K562 (cell line): ENCODE results near the gene DAGLA. TPM values are rescaled to one million over a fixed set of nuclear protein-coding genes. Genes with fewer than 3 reads are reported as not detected.

ENCODE experiments used
- ESRRA ChIP-seq: fragments of 450-650 bp; IDR thresholded peaks from 2 replicates; pipeline ENCODE4 v1.6.1; 2014; ENCODE audit warnings: low read depth, mild to moderate bottlenecking, moderate library complexity, borderline replicate concordance
- NFE2L1 ChIP-seq: fragments of 450-650 bp; IDR thresholded peaks from 2 replicates; pipeline ENCODE4 v1.6.1; 2016; ENCODE audit warnings: missing genetic modification characterization, low read depth, mild to moderate bottlenecking, missing compliant biosample characterization, moderate library complexity, borderline replicate concordance
- RAD21 ChIP-seq, 2 experiments: fragments of 250-450 bp in 1 of 2; fragments of 450-650 bp in 1 of 2; sonication (Bioruptor Pico) in 1 of 2; formaldehyde crosslinking in 1 of 2; IDR thresholded peaks in 1 of 2; conservative IDR thresholded peaks in 1 of 2; 2 replicates each; pipeline versions ENCODE4 v1.4.0 to v1.8.0; 2020 to 2022; ENCODE audit warnings: mild to moderate bottlenecking in 2 of 2, moderate library complexity in 1 of 2
- polyA plus RNA-seq, 8 experiments: library from polyadenylated mRNA; depleted of rRNA in 4 of 8; stranded (reverse) in 5 of 8; unstranded in 3 of 8; fragments of >200 nt; fragmentation: Nextera tagmentation in 2 of 8; fragmentation: Illumina TruSeq in 1 of 8; extraction: Ambion mirVana in 2 of 8; extraction: Trizol in 1 of 8; gene quantifications; 2 replicates each; pipeline versions ENCODE4 v1.2.1 to v1.2.3, GENCODE V29; 2011 to 2014; ENCODE audit warnings: inconsistent platforms in 1 of 8, missing spikeins in 1 of 8
- total RNA-seq, 7 experiments: library from RNA; depleted of rRNA in 6 of 7; stranded (reverse); fragments of >200 nt in 6 of 7; fragmentation: Illumina TruSeq in 2 of 7; extraction: Trizol in 2 of 7; gene quantifications; 2 replicates each; pipeline versions ENCODE4 v1.2.1 to v1.2.3, GENCODE V29; 2011 to 2021; ENCODE audit warnings: low replicate concordance in 1 of 7
- TF ChIP-seq, protein P1 (sequence below), 2 experiments: fragments of 450-650 bp; IDR thresholded peaks; 2 replicates each; pipeline ENCODE4 v1.6.1; 2016; ENCODE audit warnings: mild to moderate bottlenecking in 2 of 2, borderline replicate concordance in 1 of 2, low read depth in 1 of 2, moderate library complexity in 1 of 2
- TF ChIP-seq, protein P2 (sequence below): sonication (generic); formaldehyde crosslinking; IDR thresholded peaks from 2 replicates; pipeline ENCODE4 v1.8.0; 2022; ENCODE audit warnings: missing genetic modification reagents, mild to moderate bottlenecking, borderline replicate concordance
- TF ChIP-seq, protein P3 (sequence below): fragments of 150-350 bp; conservative IDR thresholded peaks from 2 replicates; pipeline ENCODE4 v1.6.1; 2014; ENCODE audit warnings: low read length
- TF ChIP-seq, protein P4 (sequence below), 3 experiments: fragments of 200-800 bp in 1 of 3; sonication (Bioruptor generic) in 1 of 3; sonication (generic) in 1 of 3; formaldehyde crosslinking in 1 of 3; IDR thresholded peaks; 2 replicates each; pipeline versions ENCODE4 v1.6.1 to v1.8.0; 2016 to 2022; ENCODE audit warnings: mild to moderate bottlenecking in 2 of 3, missing compliant biosample characterization in 2 of 3, missing genetic modification characterization in 2 of 3, missing genetic modification reagents in 1 of 3
- TF ChIP-seq, protein P5 (sequence below): fragments of 450-650 bp; IDR thresholded peaks from 2 replicates; pipeline ENCODE4 v1.6.1; 2017; ENCODE audit warnings: antibody characterized with exemption

DAGLA gene
- total and polyA plus RNA-seq, 9 of the 15 experiments (the other 6 are each of a cell fraction or from before 2014, with no cell fraction given), result 0.03 to 0.16 (median 0.04) TPM; not detected in 4

DNA sequence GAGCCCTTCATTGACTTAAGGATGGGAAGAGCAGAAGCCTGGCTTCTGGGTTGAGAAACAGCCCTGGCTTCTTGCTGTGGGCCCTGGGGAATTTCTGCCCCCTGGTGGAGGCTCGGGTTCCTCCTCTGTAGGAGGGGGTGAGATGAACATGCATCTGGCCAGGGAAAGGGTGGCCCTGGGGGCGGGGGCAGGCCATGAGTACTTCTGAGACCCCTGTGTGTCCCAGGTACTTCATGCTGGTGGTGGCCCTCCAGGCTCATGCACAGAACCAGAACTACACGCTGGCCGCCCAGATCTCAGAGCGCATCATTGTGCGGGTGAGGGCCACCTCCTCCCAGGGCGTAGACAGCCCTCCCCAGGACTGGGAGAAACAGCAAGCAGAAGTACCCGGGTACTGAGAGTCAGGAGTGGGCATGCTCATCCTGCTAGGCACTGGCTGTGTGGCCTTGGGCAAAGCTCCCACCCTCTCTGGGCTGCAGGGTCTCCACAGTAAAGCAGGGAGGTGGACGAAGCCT is 96.4 kb downstream of the DAGLA start (continued):
- TF ChIP-seq, protein P1, sequence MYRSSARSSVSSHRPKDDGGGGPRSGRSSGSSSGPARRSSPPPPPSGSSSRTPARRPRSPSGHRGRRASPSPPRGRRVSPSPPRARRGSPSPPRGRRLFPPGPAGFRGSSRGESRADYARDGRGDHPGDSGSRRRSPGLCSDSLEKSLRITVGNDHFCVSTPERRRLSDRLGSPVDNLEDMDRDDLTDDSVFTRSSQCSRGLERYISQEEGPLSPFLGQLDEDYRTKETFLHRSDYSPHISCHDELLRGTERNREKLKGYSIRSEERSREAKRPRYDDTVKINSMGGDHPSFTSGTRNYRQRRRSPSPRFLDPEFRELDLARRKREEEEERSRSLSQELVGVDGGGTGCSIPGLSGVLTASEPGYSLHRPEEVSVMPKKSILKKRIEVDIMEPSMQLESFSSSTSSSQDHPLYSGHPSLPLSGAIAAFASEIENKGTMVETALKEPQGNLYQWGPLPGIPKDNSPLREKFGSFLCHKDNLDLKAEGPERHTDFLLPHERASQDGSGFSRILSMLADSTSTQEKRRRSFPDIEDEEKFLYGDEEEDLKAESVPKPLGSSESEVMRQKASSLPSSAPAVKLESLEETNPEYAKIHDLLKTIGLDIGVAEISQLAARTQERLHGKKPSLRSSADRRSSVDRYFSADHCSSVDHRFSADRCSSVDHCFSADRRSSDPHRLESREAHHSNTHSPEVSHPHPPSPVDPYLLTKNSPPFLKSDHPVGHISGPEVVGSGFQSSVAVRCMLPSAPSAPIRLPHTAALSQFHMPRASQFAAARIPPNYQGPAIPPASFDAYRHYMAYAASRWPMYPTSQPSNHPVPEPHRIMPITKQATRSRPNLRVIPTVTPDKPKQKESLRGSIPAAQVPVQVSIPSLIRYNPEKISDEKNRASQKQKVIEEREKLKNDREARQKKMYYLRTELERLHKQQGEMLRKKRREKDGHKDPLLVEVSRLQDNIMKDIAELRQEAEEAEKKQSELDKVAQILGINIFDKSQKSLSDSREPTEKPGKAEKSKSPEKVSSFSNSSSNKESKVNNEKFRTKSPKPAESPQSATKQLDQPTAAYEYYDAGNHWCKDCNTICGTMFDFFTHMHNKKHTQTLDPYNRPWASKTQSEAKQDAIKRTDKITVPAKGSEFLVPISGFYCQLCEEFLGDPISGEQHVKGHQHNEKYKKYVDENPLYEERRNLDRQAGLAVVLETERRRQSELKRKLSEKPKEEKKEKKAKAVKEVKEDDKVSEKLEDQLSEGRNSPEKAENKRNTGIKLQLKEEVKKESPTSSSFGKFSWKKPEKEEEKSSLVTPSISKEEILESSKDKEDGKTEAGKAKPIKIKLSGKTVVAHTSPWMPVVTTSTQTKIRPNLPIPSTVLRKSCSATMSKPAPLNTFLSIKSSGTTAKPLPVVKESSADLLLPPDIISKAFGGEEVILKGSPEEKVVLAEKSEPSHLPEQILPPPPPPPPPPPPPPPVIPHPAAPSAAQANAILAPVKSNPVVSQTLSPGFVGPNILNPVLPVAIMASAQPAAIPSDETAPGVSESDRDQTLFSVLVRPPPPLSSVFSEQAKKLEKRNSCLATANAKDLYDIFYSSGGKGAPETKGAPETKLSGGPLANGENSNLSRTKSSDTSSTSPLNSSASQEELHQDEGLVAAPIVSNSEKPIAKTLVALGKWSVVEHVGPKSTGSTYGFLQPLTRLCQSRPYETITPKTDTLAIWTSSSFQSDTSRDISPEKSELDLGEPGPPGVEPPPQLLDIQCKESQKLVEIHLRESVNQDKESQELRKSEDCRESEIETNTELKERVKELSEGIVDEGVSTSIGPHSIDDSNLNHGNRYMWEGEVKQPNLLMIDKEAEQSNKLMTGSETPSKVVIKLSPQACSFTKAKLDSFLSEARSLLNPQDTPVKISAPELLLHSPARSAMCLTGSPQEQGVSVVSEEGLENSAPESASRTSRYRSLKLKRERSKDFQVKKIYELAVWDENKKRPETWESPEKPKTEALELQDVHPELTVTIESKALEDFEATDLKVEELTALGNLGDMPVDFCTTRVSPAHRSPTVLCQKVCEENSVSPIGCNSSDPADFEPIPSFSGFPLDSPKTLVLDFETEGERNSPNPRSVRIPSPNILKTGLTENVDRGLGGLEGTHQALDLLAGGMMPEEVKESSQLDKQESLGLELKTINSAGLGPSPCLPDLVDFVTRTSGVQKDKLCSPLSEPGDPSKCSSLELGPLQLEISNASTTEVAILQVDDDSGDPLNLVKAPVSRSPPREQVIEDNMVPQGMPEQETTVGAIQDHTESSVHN (IDR thresholded peaks at IDR 0.05; ENCODE audit: borderline replicate concordance in 1 of 2, low read depth in 1 of 2), result no peak
- TF ChIP-seq, protein P2, sequence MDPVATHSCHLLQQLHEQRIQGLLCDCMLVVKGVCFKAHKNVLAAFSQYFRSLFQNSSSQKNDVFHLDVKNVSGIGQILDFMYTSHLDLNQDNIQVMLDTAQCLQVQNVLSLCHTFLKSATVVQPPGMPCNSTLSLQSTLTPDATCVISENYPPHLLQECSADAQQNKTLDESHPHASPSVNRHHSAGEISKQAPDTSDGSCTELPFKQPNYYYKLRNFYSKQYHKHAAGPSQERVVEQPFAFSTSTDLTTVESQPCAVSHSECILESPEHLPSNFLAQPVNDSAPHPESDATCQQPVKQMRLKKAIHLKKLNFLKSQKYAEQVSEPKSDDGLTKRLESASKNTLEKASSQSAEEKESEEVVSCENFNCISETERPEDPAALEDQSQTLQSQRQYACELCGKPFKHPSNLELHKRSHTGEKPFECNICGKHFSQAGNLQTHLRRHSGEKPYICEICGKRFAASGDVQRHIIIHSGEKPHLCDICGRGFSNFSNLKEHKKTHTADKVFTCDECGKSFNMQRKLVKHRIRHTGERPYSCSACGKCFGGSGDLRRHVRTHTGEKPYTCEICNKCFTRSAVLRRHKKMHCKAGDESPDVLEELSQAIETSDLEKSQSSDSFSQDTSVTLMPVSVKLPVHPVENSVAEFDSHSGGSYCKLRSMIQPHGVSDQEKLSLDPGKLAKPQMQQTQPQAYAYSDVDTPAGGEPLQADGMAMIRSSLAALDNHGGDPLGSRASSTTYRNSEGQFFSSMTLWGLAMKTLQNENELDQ (CRISPR knock-in tag), result no peak
- TF ChIP-seq, protein P3, sequence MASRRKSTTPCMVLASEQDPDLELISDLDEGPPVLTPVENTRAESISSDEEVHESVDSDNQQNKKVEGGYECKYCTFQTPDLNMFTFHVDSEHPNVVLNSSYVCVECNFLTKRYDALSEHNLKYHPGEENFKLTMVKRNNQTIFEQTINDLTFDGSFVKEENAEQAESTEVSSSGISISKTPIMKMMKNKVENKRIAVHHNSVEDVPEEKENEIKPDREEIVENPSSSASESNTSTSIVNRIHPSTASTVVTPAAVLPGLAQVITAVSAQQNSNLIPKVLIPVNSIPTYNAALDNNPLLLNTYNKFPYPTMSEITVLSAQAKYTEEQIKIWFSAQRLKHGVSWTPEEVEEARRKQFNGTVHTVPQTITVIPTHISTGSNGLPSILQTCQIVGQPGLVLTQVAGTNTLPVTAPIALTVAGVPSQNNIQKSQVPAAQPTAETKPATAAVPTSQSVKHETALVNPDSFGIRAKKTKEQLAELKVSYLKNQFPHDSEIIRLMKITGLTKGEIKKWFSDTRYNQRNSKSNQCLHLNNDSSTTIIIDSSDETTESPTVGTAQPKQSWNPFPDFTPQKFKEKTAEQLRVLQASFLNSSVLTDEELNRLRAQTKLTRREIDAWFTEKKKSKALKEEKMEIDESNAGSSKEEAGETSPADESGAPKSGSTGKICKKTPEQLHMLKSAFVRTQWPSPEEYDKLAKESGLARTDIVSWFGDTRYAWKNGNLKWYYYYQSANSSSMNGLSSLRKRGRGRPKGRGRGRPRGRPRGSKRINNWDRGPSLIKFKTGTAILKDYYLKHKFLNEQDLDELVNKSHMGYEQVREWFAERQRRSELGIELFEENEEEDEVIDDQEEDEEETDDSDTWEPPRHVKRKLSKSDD, result no peak
- peak; percentile 61 to 86 for TF ChIP-seq RAD21 (CRISPR knock-in tag; conservative IDR thresholded peaks at IDR 0.05 in 1 of 2, IDR thresholded peaks at IDR 0.05 in 1 of 2)
- TF ChIP-seq, protein P4, sequence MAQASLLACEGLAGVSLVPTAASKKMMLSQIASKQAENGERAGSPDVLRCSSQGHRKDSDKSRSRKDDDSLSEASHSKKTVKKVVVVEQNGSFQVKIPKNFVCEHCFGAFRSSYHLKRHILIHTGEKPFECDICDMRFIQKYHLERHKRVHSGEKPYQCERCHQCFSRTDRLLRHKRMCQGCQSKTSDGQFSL (CRISPR knock-in tag; IDR thresholded peaks at IDR 0.05), result no peak
- TF ChIP-seq, protein P4 (tag; IDR thresholded peaks at IDR 0.05), result no peak
- no peak for TF ChIP-seq ESRRA
- TF ChIP-seq, protein P5, sequence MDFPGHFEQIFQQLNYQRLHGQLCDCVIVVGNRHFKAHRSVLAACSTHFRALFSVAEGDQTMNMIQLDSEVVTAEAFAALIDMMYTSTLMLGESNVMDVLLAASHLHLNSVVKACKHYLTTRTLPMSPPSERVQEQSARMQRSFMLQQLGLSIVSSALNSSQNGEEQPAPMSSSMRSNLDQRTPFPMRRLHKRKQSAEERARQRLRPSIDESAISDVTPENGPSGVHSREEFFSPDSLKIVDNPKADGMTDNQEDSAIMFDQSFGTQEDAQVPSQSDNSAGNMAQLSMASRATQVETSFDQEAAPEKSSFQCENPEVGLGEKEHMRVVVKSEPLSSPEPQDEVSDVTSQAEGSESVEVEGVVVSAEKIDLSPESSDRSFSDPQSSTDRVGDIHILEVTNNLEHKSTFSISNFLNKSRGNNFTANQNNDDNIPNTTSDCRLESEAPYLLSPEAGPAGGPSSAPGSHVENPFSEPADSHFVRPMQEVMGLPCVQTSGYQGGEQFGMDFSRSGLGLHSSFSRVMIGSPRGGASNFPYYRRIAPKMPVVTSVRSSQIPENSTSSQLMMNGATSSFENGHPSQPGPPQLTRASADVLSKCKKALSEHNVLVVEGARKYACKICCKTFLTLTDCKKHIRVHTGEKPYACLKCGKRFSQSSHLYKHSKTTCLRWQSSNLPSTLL, result no peak
- TF ChIP-seq NFE2L1 (tag), result no peak
